GM12878 (cell line): ENCODE measurements around the gene CYB5R2. TPM values are rescaled to one million over a fixed set of nuclear protein-coding genes. Genes with fewer than 3 reads are reported as not detected.

Experiments
- ATAC-seq: fragments of 200-7000 bp; cut with Tn5 transposase; 3 replicates; pipeline ENCODE4 v1.9.1; 2020; ENCODE audit warnings: mild to moderate bottlenecking, moderate library complexity
- BruUV-seq: library from RNA; stranded (reverse); fragments of 400-500 nt; replicated peaks from 2 replicates; lab custom pipeline; 2021; lab: Mats Ljungman, UMichigan
- CTCF ChIA-PET: fragments of 300-600 bp; sonication (Branson Sonifier 250); formaldehyde crosslinking; extraction: SDS; loops from one replicate; lab custom pipeline; 2021; ENCODE audit warnings: inconsistent platforms; lab: Yijun Ruan, JAX
- POLR2A ChIA-PET: fragments of 350-600 bp; formaldehyde crosslinking; extraction: SDS; loops from one replicate; lab custom pipeline; 2021; ENCODE audit warnings: inconsistent platforms; lab: Charles Lee
- RAD21 ChIA-PET: fragments of 300-600 bp; sonication (Branson Sonifier 250); formaldehyde crosslinking; loops from one replicate; lab custom pipeline; 2023; ENCODE audit warnings: antibody characterized with exemption; ENCODE audit not compliant: unreplicated experiment; lab: Charles Lee
- SMC1A ChIA-PET: fragments of 300-600 bp; sonication (Branson Sonifier 250); formaldehyde crosslinking; loops from one replicate; lab custom pipeline; 2023; ENCODE audit not compliant: unreplicated experiment, uncharacterized antibody; lab: Charles Lee
- DNase-seq: peaks from one replicate; pipeline ENCODE4 v3.0.0-alpha.2; 2011; ENCODE audit warnings: low read depth, low spot score
- FAIRE-seq: peaks from 3 replicates; lab custom pipeline; 2011; peaks lifted over from hg19 to GRCh38; lab: Jason Lieb, UNC
- H2AFZ ChIP-seq: 2 replicates; pipeline ENCODE4 v1.6.0; 2011; ENCODE audit warnings: low read depth, low read length, control low read depth; ENCODE audit not compliant: control insufficient read depth
- H3K27ac ChIP-seq: 2 replicates; pipeline ENCODE4 v1.5.1; 2011; ENCODE audit warnings: control low read depth; ENCODE audit not compliant: control insufficient read depth, insufficient read depth
- H3K27me3 ChIP-seq, 2 experiments: replicated peaks in 1 of 2; 2 replicates each; pipeline versions ENCODE4 v1.6.0 to v1.6.1; 2011; ENCODE audit warnings: low read length in 1 of 2; ENCODE audit not compliant: control insufficient read depth in 2 of 2, insufficient read depth in 2 of 2
- H3K36me3 ChIP-seq, 2 experiments: 2 replicates each; pipeline ENCODE4 v1.5.1; 2011; ENCODE audit warnings: low read length in 1 of 2; ENCODE audit not compliant: control insufficient read depth in 2 of 2, insufficient read depth in 2 of 2
- H3K4me1 ChIP-seq: 2 replicates; pipeline ENCODE4 v1.6.1; 2011; ENCODE audit warnings: mild to moderate bottlenecking, low read length, moderate library complexity, mixed read lengths; ENCODE audit not compliant: control insufficient read depth, insufficient read depth
- H3K4me2 ChIP-seq: 2 replicates; pipeline ENCODE4 v1.6.0; 2011; ENCODE audit warnings: control low read depth; ENCODE audit not compliant: control insufficient read depth, insufficient read depth
- H3K4me3 ChIP-seq: fragments of 200-600 bp; sonication (generic); 2 replicates; pipeline ENCODE4 v1.5.1; 2016
- H3K79me2 ChIP-seq: 2 replicates; pipeline ENCODE4 v1.6.0; 2011; ENCODE audit warnings: low read length; ENCODE audit not compliant: control insufficient read depth, insufficient read depth
- H3K9ac ChIP-seq: 2 replicates; pipeline ENCODE4 v1.8.0; 2011; ENCODE audit warnings: low read length, control low read depth, mixed read lengths; ENCODE audit not compliant: control insufficient read depth, insufficient read depth
- H3K9me3 ChIP-seq: replicated peaks from 3 replicates; pipeline ENCODE4 v1.5.1; 2011; ENCODE audit warnings: mild to moderate bottlenecking, low read length; ENCODE audit not compliant: control insufficient read depth, insufficient read depth
- H4K20me1 ChIP-seq: 2 replicates; pipeline ENCODE4 v1.6.0; 2011; ENCODE audit not compliant: control insufficient read depth, insufficient read depth
- BMI1 ChIP-seq: fragments of 450-650 bp; IDR thresholded peaks from 2 replicates; pipeline ENCODE4 v1.6.1; 2016; ENCODE audit warnings: mild to moderate bottlenecking, moderate library complexity, borderline replicate concordance
- NFYB ChIP-seq: IDR thresholded peaks from 2 replicates; pipeline ENCODE4 v1.6.1; 2011; ENCODE audit warnings: low read depth, mild to moderate bottlenecking, low read length, improper control_type of control experiment, moderate library complexity; ENCODE audit not compliant: insufficient read depth
- RAD51 ChIP-seq: fragments of 450-650 bp; IDR thresholded peaks from 2 replicates; pipeline ENCODE4 v1.6.1; 2016; ENCODE audit warnings: moderate library complexity, mild to moderate bottlenecking, inconsistent platforms
- WGBS: methylation state at CpG from one replicate; pipeline ENCODE4 v1.1.6; 2016; ENCODE audit warnings: low lambda C conversion rate; ENCODE audit not compliant: insufficient replicate concordance, insufficient coverage; ENCODE audit errors: missing lambda C conversion rate; 5-methylcytosine and 5-hydroxymethylcytosine counted together
- in situ Hi-C: fragments of 300-500 bp; cut with MboI; formaldehyde crosslinking; loops from 9 replicates; pipeline ENCODE4 v1.14.3; 2018; ENCODE audit warnings: mixed read lengths
- intact Hi-C: fragments of 100-400 bp; cut with micrococcal nuclease; formaldehyde crosslinking; loops from one replicate; pipeline ENCODE4 v1.14.2; 2022; ENCODE audit not compliant: unreplicated experiment
- polyA plus RNA-seq, 11 experiments: library from polyadenylated mRNA; depleted of rRNA in 4 of 11; unstranded in 6 of 11; stranded (reverse) in 5 of 11; fragments of >200 nt; fragmentation: Nextera tagmentation in 4 of 11; fragmentation: Illumina TruSeq in 1 of 11; extraction: Ambion mirVana in 4 of 11; extraction: Trizol in 1 of 11; gene quantifications; 1 replicate in 1 of 11; 2 replicates in 10 of 11; pipeline versions ENCODE4 v1.2.1 to v1.2.3, GENCODE V29; 2011 to 2016; ENCODE audit warnings: inconsistent platforms in 2 of 11, missing spikeins in 2 of 11, low read depth in 1 of 11
- total RNA-seq, 4 experiments: library from RNA; depleted of rRNA in 3 of 4; stranded (reverse); fragments of >200 nt in 3 of 4; fragmentation: Illumina TruSeq in 1 of 4; extraction: Trizol in 1 of 4; gene quantifications; 2 replicates each; pipeline versions ENCODE4 v1.2.1 to v1.2.3, GENCODE V29; 2013 to 2021
- TF ChIP-seq, protein P1 (sequence below): IDR thresholded peaks from 2 replicates; pipeline ENCODE4 v1.6.1; 2012; ENCODE audit warnings: improper control_type of control experiment, low read depth, low read length; ENCODE audit not compliant: insufficient replicate concordance

CYB5R2 gene
- total and polyA plus RNA-seq, 10 of the 15 experiments (the other 5 are each of a cell fraction or from before 2014, with no cell fraction given), result 21.0 to 111 (median 70.4) TPM

DNA sequence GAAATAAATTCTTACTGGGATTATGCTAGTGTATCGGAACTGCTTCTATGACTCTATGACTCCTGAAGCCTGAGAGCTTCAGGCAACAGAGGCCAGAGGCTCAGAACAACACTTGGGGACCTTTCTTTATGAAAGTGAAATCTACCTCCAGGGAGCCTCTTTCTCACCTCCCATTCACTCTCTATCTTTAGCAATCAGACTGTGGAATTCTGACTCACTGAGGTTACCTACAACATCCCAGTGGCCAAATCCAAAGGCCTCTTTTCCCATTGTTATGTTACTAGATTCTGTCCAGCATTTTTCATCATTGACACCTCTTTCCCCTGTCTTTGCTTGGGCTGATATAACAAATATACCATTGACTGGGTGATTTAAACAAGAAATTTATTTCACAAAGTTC is 14.1 kb upstream of the CYB5R2 start:
- ChIA-PET RAD21 (interaction anchor here (0.5 to 2.4 kb wide), 6 partner anchors 15 to 589 kb away, joined by 3 to 8 read pairs (median 3); no protein-coding TSS in a partner anchor), CTCF (interaction anchor here (0.7 to 5.4 kb wide), 18 partner anchors 8 to 813 kb away, joined by 3 to 30 read pairs (median 4); partner anchors contain the start of gene EIF3F), SMC1A (interaction anchor here (0.7 to 2.2 kb wide), 8 partner anchors 10 to 374 kb away, joined by 3 to 8 read pairs (median 4); no protein-coding TSS in a partner anchor), POLR2A (no interaction called here)
- Histone ChIP-seq H3K9me3 (no peaks in the 10 kb centered on the region), H3K27me3 (no peaks in the 10 kb centered on the region; a peak in 2 of 4 replicates), H3K27ac (no peak overlapping the region), H3K4me3 (no peak overlapping the region), H3K79me2 (no peaks in the 10 kb centered on the region), H3K9ac (no peak overlapping the region), H2AFZ (no peak overlapping the region), H4K20me1 (no peaks in the 10 kb centered on the region), H3K36me3 (no peaks in the 10 kb centered on the region), H3K4me1 (no peaks in the 10 kb centered on the region), H3K4me2 (no peak overlapping the region)
- no peak for ATAC-seq
- BruUV-seq, result no TSS peak
- intact Hi-C loops (loop anchor here (5.0 kb wide), 2 partner anchors 175 to 875 kb away; partner anchors contain the start of gene PPFIBP2), in situ Hi-C loops (no loop called here)
- TF ChIP-seq RAD51 (no peak), NFYB (no peak), BMI1 (no peak)
- TF ChIP-seq, protein P1, sequence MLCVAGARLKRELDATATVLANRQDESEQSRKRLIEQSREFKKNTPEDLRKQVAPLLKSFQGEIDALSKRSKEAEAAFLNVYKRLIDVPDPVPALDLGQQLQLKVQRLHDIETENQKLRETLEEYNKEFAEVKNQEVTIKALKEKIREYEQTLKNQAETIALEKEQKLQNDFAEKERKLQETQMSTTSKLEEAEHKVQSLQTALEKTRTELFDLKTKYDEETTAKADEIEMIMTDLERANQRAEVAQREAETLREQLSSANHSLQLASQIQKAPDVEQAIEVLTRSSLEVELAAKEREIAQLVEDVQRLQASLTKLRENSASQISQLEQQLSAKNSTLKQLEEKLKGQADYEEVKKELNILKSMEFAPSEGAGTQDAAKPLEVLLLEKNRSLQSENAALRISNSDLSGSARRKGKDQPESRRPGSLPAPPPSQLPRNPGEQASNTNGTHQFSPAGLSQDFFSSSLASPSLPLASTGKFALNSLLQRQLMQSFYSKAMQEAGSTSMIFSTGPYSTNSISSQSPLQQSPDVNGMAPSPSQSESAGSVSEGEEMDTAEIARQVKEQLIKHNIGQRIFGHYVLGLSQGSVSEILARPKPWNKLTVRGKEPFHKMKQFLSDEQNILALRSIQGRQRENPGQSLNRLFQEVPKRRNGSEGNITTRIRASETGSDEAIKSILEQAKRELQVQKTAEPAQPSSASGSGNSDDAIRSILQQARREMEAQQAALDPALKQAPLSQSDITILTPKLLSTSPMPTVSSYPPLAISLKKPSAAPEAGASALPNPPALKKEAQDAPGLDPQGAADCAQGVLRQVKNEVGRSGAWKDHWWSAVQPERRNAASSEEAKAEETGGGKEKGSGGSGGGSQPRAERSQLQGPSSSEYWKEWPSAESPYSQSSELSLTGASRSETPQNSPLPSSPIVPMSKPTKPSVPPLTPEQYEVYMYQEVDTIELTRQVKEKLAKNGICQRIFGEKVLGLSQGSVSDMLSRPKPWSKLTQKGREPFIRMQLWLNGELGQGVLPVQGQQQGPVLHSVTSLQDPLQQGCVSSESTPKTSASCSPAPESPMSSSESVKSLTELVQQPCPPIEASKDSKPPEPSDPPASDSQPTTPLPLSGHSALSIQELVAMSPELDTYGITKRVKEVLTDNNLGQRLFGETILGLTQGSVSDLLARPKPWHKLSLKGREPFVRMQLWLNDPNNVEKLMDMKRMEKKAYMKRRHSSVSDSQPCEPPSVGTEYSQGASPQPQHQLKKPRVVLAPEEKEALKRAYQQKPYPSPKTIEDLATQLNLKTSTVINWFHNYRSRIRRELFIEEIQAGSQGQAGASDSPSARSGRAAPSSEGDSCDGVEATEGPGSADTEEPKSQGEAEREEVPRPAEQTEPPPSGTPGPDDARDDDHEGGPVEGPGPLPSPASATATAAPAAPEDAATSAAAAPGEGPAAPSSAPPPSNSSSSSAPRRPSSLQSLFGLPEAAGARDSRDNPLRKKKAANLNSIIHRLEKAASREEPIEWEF, result no peak
- WGBS, result 100% methylated on average over 1 of the region's 1 CpG
- no peak for DNase-seq
- no peak for FAIRE-seq
